MM.1S (cell line): ENCODE data around the gene NTRK3.

ENCODE experiments used
- DNase-seq: peaks from one replicate; pipeline ENCODE4 v3.0.0-alpha.2; 2015
- H2AFZ ChIP-seq: fragments of 300-600 bp; sonication (generic); 2 replicates; pipeline ENCODE4 v1.6.0; 2016; ENCODE audit warnings: antibody characterized with exemption, low read length
- H3F3A ChIP-seq: fragments of 300-600 bp; sonication (generic); 2 replicates; pipeline ENCODE4 v1.6.1; 2016; ENCODE audit warnings: mild to moderate bottlenecking, antibody characterized with exemption, low read length, moderate library complexity, mixed read lengths; ENCODE audit not compliant: insufficient read depth
- H3K27ac ChIP-seq: fragments of 300-600 bp; sonication (generic); 2 replicates; pipeline ENCODE4 v1.5.1; 2016; ENCODE audit warnings: mild to moderate bottlenecking, low read length
- H3K27me3 ChIP-seq: fragments of 300-600 bp; sonication (generic); replicated peaks from 2 replicates; pipeline ENCODE4 v1.6.0; 2016; ENCODE audit warnings: low read length; ENCODE audit not compliant: insufficient read depth
- H3K36me3 ChIP-seq: fragments of 300-600 bp; sonication (generic); replicated peaks from 2 replicates; pipeline ENCODE4 v1.6.1; 2016; ENCODE audit warnings: mild to moderate bottlenecking, low read length, mixed read lengths; ENCODE audit not compliant: insufficient read depth
- H3K4me1 ChIP-seq: fragments of 300-600 bp; sonication (generic); 2 replicates; pipeline ENCODE4 v1.6.1; 2016; ENCODE audit warnings: low read length, mixed read lengths
- H3K4me2 ChIP-seq: fragments of 300-600 bp; sonication (generic); 2 replicates; pipeline ENCODE4 v1.6.0; 2016; ENCODE audit warnings: low read depth, low read length
- H3K4me3 ChIP-seq: fragments of 300-600 bp; sonication (generic); 2 replicates; pipeline ENCODE4 v1.5.1; 2016; ENCODE audit warnings: low read length, mixed read lengths
- H3K79me2 ChIP-seq: fragments of 300-600 bp; sonication (generic); 2 replicates; pipeline ENCODE4 v1.6.1; 2016; ENCODE audit warnings: mixed run types, low read length, mixed read lengths
- H3K9ac ChIP-seq: fragments of 300-600 bp; sonication (generic); 2 replicates; pipeline ENCODE4 v1.6.1; 2016; ENCODE audit warnings: low read length, mixed read lengths
- H3K9me2 ChIP-seq: fragments of 300-600 bp; sonication (generic); replicated peaks from 2 replicates; pipeline ENCODE4 v1.6.1; 2016; ENCODE audit warnings: mild to moderate bottlenecking, low read length, mixed read lengths; ENCODE audit not compliant: insufficient read depth
- H3K9me3 ChIP-seq: fragments of 300-600 bp; sonication (generic); replicated peaks from 2 replicates; pipeline ENCODE4 v1.6.1; 2016; ENCODE audit warnings: mild to moderate bottlenecking, low read length, mixed read lengths; ENCODE audit not compliant: insufficient read depth
- H4K20me1 ChIP-seq: fragments of 300-600 bp; sonication (generic); 2 replicates; pipeline ENCODE4 v1.6.1; 2016; ENCODE audit warnings: mild to moderate bottlenecking, low read length, moderate library complexity, mixed read lengths; ENCODE audit not compliant: insufficient read depth
- EZH2 ChIP-seq: fragments of 300-600 bp; sonication (generic); optimal IDR thresholded peaks from 2 replicates; pipeline ENCODE3; 2017; ENCODE audit warnings: low read depth, mild to moderate bottlenecking, antibody characterized with exemption, low read length, mixed read lengths
- EZH2phosphoT487 ChIP-seq: fragments of 300-600 bp; sonication (generic); IDR thresholded peaks from 2 replicates; pipeline ENCODE4 v1.6.1; 2018; ENCODE audit warnings: antibody characterized with exemption, low read length
- TF ChIP-seq, protein P1 (sequence below): fragments of 300-600 bp; sonication (generic); IDR thresholded peaks from 2 replicates; pipeline ENCODE4 v1.5.1; 2016; ENCODE audit warnings: antibody characterized with exemption, low read length, mixed read lengths

Gene NTRK3

DNA sequence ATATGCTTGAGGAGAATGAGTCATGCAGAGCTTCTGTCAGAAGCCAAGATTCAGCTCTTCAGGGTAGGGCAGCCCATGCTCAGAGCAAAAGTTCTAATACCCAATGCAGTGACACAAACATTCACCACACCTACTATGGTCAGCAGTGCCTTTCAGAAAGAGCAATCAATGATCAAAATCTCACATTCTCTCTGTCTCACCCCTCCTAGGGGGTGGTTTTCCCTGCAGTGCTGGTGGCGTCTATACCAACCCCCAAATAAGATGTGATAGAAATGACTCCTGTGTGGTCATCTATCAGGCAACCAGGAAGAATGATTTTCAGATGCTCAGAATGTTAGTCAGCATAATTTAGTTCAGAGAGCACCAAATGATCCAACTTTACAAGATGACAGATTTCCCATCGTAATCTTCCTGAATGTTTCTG lies 385.3 kb downstream of the NTRK3 start:
- Histone ChIP-seq H3K79me2 (no peaks in the 10 kb centered on the region), H3K36me3 (no peaks in the 10 kb centered on the region), H3F3A (no peaks in the 10 kb centered on the region), H4K20me1 (no peaks in the 10 kb centered on the region), H2AFZ (no peak overlapping the region), H3K9me2 (no peaks in the 10 kb centered on the region), H3K27ac (no peak overlapping the region), H3K4me2 (no peak overlapping the region), H3K4me1 (no peaks in the 10 kb centered on the region), H3K9ac (no peak overlapping the region), H3K4me3 (no peak overlapping the region), H3K9me3 (no peaks in the 10 kb centered on the region), H3K27me3 (no peaks in the 10 kb centered on the region)
- no peak for DNase-seq
- TF ChIP-seq EZH2phosphoT487 (no peak), EZH2 (no peak)
- TF ChIP-seq, protein P1, sequence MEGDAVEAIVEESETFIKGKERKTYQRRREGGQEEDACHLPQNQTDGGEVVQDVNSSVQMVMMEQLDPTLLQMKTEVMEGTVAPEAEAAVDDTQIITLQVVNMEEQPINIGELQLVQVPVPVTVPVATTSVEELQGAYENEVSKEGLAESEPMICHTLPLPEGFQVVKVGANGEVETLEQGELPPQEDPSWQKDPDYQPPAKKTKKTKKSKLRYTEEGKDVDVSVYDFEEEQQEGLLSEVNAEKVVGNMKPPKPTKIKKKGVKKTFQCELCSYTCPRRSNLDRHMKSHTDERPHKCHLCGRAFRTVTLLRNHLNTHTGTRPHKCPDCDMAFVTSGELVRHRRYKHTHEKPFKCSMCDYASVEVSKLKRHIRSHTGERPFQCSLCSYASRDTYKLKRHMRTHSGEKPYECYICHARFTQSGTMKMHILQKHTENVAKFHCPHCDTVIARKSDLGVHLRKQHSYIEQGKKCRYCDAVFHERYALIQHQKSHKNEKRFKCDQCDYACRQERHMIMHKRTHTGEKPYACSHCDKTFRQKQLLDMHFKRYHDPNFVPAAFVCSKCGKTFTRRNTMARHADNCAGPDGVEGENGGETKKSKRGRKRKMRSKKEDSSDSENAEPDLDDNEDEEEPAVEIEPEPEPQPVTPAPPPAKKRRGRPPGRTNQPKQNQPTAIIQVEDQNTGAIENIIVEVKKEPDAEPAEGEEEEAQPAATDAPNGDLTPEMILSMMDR: no peak

DNA sequence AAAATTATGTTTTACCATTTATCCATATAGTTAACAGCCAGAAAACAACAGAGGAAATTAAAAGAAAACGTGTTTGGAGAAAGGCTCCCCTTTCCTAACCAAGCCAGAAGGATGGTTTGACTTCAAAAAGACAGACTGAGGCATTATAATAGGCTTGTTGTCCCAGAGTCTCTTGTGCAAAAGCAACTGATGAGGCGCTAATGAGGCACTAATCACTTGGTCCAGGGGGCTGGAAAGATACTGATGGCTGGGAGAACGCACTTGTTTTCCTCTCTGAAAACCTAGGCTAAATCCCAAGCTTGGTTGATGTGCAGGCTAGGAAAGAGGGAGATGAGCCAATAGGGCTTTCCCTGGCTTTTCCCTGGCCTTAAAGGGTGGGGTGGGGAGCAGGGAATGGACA lies 389.6 kb downstream of the NTRK3 start:
- H2AFZ ChIP-seq: no peak overlapping the region
- H3K79me2 ChIP-seq: no peaks in the 10 kb centered on the region
- no peak overlapping the region for H3K27ac ChIP-seq
- TF ChIP-seq, protein P1: no peak
- TF ChIP-seq EZH2phosphoT487 (no peak), EZH2 (no peak)
- H3K9ac ChIP-seq: no peak overlapping the region
- no peak for DNase-seq
- no peaks in the 10 kb centered on the region for H3K36me3 ChIP-seq
- no peak overlapping the region for H3K4me2 ChIP-seq
- no peak overlapping the region for H3K4me3 ChIP-seq
- H3F3A ChIP-seq: no peaks in the 10 kb centered on the region
- H3K27me3 ChIP-seq: no peaks in the 10 kb centered on the region
- H3K9me2 ChIP-seq: no peaks in the 10 kb centered on the region
- H3K4me1 ChIP-seq: no peaks in the 10 kb centered on the region
- H4K20me1 ChIP-seq: no peaks in the 10 kb centered on the region
- no peaks in the 10 kb centered on the region for H3K9me3 ChIP-seq

DNA sequence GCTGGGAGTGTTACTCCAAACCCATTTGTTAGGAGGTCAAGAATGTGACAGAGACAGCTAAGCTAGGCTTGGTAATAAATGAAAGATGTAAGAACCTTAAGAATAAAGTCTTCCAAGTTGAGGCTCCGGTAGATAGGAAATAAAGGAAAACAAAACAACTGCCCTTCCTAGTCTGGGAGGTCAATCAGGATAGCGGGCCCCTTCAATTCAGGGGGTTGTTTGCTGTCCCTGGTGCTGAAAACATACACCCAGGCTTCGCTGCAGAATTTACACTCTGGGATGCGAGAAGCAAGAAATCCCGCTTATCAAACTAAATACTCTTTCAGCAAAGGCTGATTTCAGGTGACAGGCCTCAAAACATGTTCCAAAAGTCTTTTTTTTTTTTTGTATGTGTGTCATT lies 393.4 kb downstream of the NTRK3 start:
- Histone ChIP-seq H3K4me3 (no peak overlapping the region), H3K9me2 (no peaks in the 10 kb centered on the region), H3K9me3 (no peaks in the 10 kb centered on the region), H4K20me1 (no peaks in the 10 kb centered on the region), H3K4me2 (no peak overlapping the region), H2AFZ (no peak overlapping the region), H3K27me3 (no peaks in the 10 kb centered on the region), H3K36me3 (no peaks in the 10 kb centered on the region), H3K79me2 (no peaks in the 10 kb centered on the region), H3K4me1 (no peaks in the 10 kb centered on the region), H3K27ac (no peak overlapping the region), H3F3A (no peaks in the 10 kb centered on the region), H3K9ac (no peak overlapping the region)
- no peak for DNase-seq
- no peak for TF ChIP-seq EZH2phosphoT487
- TF ChIP-seq, protein P1: no peak
- TF ChIP-seq EZH2: no peak
